Pulmonary artery endothelial cell (primary cell): Measurements from ENCODE around the gene SLC47A1. TPM values are rescaled to one million over a fixed set of nuclear protein-coding genes. Genes with fewer than 3 reads are reported as not detected.
"Not testable (repeated sequence)": the region's sequence is repeated elsewhere in the genome, so short reads cannot be mapped to it uniquely, and the experiment has no call there.

Experiments used
- DNase-seq: peaks from one replicate; pipeline ENCODE4 v3.0.0-alpha.2; 2011; ENCODE audit warnings: low read depth, low spot score
- total RNA-seq: library from RNA; depleted of rRNA; stranded (reverse); fragments of >200 nt; gene quantifications from 2 replicates; pipeline ENCODE4 v1.2.3, GENCODE V29; 2014

The SLC47A1 gene, protein sequence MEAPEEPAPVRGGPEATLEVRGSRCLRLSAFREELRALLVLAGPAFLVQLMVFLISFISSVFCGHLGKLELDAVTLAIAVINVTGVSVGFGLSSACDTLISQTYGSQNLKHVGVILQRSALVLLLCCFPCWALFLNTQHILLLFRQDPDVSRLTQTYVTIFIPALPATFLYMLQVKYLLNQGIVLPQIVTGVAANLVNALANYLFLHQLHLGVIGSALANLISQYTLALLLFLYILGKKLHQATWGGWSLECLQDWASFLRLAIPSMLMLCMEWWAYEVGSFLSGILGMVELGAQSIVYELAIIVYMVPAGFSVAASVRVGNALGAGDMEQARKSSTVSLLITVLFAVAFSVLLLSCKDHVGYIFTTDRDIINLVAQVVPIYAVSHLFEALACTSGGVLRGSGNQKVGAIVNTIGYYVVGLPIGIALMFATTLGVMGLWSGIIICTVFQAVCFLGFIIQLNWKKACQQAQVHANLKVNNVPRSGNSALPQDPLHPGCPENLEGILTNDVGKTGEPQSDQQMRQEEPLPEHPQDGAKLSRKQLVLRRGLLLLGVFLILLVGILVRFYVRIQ
- 9.8 and 11.6 TPM in 2 replicates for total RNA-seq

DNA sequence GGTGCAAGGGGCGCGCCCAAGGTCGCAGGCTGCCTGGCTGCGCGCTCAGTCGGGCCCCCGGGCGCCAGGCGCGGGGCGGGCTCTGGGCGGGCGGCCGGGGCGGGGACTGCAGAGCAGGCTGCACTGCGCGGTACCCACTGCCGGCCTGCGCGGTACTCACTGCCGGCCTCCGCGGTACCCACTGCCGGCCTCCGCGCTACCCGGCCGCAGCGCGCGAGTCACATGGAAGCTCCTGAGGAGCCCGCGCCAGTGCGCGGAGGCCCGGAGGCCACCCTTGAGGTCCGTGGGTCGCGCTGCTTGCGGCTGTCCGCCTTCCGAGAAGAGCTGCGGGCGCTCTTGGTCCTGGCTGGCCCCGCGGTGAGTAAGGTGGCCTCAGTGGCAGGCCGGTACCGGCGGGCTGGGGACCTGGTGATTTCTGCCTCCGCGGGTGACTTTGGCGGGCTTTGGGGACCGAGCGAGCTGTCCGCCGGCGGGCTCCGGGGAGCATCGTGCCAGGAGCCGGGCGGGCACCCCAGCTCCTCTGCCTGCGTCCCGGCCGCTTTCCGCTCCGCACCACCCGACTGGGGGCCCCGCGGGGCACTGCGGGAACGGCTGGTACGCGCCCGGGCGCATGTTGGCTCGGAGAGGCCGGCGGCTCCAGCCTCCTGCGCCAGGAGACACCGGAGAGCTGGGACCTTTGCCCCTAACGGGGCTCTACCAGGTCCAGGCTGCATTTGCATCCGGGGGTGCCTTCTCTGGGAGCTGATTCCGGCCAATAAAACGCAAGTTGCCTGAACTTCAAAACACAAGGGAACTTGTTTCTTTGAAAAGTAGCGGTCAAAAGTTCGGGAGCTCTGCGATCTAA is at the start of gene SLC47A1:
Gene SLC47A1, plus strand, starts transcription at position 137 of the 844 bp plus-strand sequence. Its CDS starts 86 bp downstream, at position 223.
- DNase-seq, result no peak

DNA sequence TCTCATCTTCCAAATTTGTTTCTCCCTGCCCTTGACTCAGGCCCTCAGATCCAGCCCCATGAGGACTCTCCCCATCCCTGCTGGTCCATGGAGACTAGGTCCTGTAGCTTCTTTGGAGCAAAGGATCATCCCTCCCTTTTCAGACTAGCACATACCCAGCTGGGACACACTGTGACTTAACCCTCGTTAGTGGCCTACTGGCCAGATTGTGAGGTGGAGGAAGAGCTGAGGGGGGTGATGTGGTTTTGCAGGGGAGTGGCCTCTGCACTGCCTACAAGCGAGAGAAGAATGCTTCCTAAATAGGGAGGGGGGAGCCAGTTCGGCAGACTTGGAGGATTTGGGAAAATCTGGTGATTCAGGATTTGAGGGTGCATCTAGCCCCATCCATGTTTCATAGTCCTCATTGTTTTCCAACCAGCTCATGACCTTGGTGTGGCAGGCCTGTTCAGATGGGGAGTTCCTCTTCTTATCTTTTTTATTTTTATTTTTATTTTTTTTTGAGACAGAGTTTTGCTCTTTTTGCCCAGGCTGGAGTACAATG is 47.8 kb upstream of the SLC47A1 start:
- DNase-seq, result no peak

DNA sequence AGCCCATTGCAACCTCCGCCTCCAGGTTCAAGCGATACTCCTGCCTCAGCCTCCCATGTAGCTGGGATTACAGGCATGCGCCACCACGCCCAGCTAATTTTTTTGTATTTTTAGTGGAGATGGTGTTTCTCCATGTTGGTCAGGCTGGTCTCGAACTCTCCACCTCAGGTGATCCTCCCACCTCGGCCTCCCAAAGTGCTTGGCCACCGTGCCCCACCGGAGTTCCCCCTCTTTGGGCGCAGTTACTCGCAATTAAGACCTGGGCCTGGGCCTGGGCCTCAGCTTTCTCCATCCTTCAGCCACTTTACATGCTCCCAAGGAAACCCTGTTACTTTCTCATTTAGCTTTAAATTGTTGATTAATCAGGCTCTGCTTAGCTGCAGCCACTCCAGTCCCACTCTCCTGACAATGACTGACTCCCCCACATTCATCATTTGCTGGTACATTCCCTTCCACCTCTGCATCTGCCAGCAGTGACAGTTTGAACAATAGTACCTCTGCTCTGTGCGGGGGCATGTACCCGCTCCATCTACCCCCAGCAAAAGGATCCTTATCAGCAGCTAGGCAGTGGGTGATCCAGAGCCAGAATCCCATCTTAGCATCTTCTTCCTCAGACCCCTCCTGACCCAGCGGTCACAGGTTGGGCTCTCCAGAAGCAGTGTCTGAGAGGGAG is 47.2 kb upstream of the SLC47A1 start:
- DNase-seq, result no peak

DNA sequence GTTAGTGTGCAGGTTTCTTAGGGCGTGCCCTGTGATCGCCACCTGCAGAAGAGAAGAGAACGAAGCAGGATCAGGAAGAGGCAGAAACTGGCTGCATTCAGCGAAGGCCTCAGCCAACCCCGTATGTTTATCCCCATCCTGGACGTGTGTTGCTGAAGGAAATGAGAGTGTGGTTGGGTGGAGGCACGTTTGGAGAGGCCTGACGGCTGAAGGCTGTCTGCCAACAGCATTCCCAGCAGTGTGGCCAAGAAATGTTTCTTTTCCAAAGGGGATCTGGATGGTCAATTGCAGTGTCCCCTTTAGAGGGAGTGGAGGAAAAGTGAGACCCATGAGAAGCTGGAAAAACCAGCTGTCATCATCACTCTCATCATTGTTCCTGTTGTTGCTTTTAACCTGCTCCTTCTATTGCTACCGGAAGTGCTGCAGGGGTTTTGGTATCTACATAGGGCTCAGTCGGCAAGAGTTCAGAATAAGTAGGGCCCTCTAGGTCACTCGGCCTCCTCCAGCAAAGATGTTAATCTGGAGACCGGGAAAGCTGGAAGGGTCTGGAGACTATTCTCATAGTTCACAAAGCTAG is 46.5 kb upstream of the SLC47A1 start:
- DNase-seq, result no peak

DNA sequence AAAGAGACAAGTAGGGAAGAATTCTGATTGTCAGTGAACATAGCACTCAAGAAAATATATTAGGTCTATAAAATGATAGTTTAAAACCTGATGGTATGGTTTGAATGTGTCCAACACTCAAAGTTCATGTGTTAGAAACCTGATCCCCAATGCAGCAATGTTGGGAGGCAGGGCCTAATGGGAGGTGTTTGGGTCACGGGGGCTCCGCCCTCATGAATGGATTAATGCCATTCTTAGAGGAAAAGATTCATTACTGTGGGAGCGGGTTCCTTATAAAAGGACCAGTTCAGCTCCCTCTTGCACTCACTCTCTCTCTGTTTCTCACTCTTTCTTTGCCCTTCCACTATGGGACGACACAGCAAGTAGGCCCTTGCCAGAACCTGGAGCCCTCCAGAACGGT is 41.5 kb upstream of the SLC47A1 start:
- no peak for DNase-seq

DNA sequence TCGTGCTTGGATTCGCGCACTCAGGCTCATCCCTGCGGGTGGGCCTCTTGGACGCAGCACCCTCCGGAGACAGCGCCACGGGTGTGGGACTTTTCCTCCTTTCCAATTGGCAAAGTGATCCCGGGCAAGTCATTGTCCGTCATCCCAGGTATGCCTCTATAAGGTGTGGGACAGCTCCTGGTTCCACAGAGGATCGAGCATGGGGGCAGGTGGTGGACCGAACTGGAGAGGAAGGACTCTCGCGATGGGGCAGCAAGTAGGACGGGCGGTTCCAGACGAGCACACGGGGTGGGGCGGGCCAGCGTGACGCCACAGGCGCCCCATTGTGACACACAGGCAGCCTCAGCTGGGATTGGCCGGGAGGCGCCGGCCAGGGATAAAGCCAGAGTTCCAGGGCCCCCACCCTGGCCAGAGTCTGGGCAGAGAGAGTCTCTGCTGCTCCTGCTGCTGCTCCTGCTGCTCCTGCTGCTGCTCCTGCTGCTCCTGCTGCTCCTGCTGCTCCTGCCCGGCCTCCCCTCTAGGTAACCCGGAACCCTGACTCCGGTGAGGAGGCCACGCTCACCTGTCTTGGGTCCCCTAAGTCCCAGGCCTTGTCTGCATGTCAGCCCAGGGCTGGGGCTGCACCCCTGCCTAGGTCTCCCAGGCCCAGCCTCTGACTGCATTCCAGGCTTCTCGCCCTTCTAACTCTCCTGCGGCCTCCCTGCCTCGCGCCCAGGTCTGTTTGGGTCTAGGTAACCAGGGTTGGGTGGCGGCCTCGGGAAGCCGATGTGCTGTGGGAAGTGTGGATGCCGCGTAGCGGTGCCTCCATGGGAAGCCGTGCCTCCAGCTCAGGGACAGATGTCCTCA is 38.5 kb upstream of the SLC47A1 start:
- no peak for DNase-seq

DNA sequence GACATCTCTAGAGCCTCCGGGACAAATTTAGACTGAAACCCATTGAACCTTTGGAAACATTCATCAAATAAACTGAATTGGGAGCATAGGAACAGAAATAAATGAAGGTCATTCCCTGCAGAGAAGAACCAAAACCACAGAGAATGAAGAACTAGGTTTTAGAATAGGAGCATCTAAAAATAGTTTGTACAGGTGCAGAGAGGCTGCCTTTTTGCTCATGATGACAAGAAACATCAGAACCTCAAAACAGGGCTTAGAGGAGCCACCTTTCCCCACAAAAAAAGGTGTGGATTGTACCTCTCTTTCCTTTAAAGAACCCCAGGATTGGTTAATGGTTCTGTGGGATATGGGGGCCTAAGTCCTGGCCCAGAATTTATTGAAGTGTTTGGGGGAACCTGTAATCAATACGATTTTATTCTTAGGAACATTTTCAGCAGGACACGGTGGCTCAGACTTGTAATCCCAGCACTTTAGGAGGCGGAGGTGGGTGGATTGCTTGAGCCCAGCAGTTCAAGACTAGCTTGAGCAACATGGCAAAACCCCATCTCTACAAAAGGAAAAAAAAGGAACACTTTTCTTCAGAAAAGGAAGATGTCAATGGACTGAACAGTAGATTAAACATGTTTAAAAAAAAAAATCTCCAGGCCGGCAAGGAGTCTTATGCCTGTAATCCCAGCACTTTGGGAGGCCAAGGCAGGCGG is 37.7 kb upstream of the SLC47A1 start:
- DNase-seq, result no peak

DNA sequence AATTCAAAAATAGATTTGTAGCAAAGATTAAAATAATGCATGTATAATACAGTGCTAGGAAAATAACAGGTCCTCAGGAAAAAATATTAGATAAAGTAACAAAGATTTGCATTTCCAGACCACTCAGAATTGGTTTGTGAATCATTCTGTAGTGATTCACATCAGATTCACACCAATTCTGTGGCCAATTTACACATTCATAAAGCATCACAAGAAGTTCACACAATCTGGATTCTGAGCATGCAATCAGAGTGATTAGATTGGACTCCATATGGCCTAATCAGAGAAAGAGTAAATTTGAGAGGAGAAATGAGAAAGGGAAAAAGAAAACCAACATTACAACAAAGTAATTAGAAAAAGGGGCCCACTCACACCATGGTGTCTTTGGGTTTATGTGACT is 36.0 kb upstream of the SLC47A1 start:
- no peak for DNase-seq

DNA sequence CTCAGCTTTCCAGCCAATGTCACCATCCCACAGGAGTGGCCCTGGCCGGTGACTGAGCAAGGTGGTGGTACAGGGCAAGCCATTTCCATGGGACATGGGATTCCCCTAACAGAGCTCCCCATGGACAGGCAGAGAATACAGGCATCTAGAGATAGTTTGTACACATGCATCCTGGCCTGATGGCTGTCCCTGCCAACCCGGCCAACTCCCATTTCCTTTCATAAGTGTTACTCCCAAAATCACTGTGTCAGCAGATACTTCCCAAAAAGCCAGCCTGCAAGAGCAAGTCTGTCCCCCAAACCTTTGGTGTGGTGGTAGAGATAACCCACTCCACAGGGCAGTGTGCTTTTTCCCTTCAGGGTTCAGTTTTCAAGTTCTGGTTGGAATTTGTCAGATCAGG is 32.4 kb upstream of the SLC47A1 start:
- no peak for DNase-seq

DNA sequence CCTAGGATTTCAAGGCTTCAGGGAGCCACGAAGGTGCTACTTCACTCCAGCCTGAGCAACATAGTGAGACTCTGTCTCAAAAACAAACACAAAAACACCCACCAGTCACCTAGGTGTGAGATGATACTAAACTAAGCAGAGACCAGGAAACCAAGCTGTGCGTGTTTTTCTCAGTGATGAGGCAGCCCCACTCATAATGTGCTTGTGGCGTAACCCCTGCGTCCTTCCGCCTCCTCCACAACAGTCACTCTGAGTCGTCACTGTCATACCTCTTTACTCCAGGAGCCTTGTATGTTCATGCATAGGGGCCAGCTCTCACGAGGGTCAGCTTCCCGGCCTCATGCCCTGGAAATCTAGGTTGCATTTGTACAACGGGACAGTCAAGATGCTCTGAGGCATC is 31.1 kb upstream of the SLC47A1 start:
- DNase-seq, result no peak

DNA sequence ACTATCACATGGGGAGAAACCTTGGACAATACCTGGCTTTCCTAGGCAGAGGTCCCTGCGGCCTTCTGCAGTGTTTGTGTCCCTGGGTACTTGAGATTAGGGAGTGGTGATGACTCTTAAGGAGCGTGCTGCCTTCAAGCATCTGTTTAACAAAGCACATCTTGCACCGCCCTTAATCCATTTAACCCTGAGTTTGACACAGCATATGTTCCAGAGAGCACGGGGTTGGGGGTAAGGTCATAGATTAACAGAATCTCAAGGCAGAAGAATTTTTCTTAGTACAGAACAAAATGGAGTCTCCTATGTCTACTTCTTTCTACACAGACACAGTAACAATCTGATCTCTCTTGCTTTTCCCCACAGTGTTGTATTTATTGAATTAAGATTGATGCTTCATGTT is 28.1 kb upstream of the SLC47A1 start:
- not testable (repeated sequence) for DNase-seq

DNA sequence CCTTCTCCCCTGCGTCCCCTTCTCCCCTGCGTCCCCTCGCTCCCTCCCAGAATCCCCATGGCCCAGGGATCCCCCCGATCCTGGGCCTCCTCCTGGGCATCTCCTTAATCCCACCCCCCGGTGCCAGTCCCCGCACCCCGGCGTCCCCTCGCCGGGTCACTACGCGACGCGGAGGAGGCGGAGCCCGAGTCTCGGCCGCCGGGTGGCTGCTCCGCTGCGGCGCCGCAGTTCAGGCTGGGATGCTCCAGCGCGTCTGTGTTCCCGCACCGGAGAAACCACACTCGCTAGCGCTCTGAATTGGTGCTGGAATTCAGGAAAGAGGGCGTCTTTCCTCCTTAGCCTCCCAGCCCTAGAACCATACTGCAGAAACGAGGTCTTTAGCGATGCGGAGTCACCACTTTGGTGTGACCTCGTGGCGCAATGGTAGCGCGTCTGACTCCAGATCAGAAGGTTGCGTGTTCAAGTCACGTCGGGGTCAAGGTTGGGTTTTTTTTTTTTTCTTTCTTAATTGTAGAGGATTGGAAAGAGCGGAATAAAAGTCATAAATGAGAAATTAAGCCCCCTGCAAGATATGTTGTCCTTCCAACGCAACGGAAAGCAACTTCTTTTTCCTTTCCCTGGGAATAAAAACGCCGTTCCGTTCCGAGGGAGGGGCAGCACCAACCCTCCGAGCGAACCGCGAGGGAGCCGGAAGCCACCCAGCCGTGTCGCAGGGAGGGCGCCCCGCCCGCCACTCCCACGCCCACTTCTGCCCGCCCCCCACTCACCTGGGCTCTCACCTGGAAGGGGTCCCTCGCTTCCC is 25.7 kb upstream of the SLC47A1 start:
- peak; percentile 66 for DNase-seq

DNA sequence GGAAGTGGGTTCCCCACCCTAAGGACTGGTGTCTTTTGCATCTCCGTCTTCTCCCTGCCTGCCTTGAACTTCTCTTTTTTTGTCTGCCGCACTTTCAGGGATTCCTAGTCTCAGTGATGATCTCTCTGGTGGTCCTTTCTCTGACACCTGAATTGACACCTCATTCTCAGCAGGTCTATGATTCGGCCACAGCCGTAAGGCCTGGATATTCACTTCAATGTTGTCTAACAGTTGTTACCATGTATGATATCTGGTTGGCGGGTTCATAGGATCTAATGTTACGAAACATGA is 25.1 kb upstream of the SLC47A1 start:
- no peak for DNase-seq

DNA sequence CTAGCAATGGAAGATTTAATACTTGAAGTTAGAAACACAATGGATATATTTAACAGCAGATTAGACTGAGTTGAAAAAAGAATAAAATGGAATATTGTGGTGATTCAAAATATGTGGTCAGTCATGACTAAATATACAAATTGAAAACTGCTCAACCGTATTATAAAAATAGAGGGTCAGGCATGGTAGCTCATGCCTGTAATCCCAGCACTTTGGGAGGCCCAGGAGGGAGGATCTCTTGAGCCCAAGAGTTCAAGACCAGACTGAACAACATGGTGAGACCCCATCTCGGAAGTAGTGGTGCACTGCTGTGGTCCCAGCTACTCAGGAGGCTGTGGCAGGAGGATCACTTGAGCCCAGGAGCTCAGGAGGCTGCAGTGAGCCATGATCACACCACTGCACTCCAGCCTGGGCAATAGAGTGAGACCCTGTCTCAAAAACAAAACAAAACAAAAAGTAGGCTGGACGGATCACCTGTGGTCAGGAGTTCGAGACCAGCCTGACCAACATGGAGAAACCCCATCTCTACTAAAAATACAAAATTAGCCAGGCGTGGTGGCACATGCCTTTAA is 24.3 kb upstream of the SLC47A1 start:
- DNase-seq, result not testable (repeated sequence)

DNA sequence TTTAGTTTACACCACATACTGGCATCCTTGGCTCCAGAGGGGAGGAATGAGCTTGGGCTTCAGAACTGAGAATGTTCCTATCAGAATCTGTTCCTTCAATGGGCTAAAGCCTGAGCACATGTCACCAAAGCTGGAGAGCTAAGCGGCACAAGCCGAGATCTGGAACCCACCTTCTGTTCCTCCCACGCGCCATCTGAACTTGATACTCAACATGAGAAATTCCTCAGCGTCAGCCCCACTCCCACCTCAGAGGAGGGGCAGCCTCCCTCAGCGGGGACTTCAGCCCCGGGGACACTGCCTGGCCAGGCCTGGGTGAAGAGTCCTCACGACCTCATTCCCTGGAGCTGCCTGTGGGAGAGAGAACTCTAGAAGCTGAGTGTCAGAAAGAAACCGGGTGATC is 22.8 kb upstream of the SLC47A1 start:
- no peak for DNase-seq

DNA sequence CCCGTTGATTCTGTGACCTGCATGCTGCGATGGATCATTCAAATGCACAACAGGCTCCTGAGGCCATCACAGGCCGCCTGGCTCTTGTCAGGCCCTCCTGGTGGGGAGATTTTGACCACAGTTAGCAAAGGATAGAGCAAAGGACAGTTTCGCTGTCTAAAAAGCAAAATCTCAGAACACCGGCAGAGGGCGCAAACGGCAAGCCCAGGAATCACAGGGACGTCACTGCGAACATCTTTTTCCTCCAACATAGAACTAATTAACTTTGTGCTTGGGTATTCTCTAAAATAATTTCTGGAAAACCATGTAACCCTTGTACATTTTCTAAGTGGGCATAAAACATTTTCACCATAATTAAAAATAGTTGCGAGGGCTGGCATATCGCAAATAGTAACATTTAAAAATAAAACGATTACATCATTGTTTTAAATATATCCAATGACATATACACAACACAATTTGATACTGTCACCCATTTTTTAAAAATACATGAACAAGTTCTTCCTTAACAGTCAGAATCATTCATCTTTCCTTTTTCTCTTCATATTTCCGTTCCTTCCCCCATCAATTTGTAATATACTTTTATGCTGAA is 19.7 kb upstream of the SLC47A1 start:
- DNase-seq, result peak; percentile 22

DNA sequence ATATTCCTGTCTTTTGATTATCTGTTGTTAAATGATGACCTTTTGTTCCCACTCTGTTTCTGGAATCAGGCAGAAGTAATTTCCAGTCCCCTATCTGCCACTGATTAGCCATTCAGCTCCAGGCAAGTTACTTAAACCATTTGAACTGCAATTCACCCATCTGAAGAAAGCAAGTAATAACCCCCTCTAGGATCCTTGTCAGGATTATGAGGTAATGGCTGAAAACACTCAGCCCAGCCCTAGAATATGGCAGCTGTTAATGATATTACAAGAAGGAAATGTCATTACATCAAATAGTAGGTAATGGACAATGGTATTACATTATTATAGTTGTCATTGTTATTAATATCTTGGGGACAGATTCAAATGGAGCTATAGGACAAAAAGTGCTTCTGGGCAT is 16.0 kb upstream of the SLC47A1 start:
- DNase-seq, result no peak
